Endodermal cell (in vitro differentiated cells): ENCODE data around the gene CORO2A. TPM values are rescaled to one million over a fixed set of nuclear protein-coding genes. Genes with fewer than 3 reads are reported as not detected.
A peak's percentile ranks its signal among the peaks of the same experiment; 100 is the strongest.

ENCODE experiments used
- DNase-seq: peaks from one replicate; pipeline ENCODE4 v3.0.0-alpha.2; 2017
- H3K27ac ChIP-seq: 2 replicates; pipeline ENCODE4 v1.5.1; 2013; ENCODE audit warnings: mild to moderate bottlenecking, low read depth, low read length, moderate library complexity
- H3K27me3 ChIP-seq: 2 replicates; pipeline ENCODE4 v1.6.1; 2013; ENCODE audit warnings: mild to moderate bottlenecking, low read length, moderate library complexity; ENCODE audit not compliant: insufficient read depth, control insufficient read depth, poor library complexity, severe bottlenecking
- H3K36me3 ChIP-seq: 2 replicates; pipeline ENCODE4 v1.7.0; 2013; ENCODE audit warnings: mild to moderate bottlenecking, low read length, moderate library complexity; ENCODE audit not compliant: control insufficient read depth, insufficient read depth
- H3K4me1 ChIP-seq: one replicate; pipeline ENCODE4 v1.7.0; 2013; ENCODE audit warnings: low read length; ENCODE audit not compliant: control insufficient read depth, insufficient read depth
- H3K4me3 ChIP-seq: 2 replicates; pipeline ENCODE4 v1.5.1; 2013; ENCODE audit warnings: mild to moderate bottlenecking, low read length, moderate library complexity
- H3K9ac ChIP-seq: 2 replicates; pipeline ENCODE4 v1.6.1; 2013; ENCODE audit warnings: mild to moderate bottlenecking, low read length, moderate library complexity; ENCODE audit not compliant: poor library complexity, severe bottlenecking; ENCODE audit errors: extremely low read depth
- H3K9me3 ChIP-seq: 2 replicates; pipeline ENCODE4 v1.6.1; 2013; ENCODE audit warnings: mild to moderate bottlenecking, low read length, moderate library complexity; ENCODE audit not compliant: control insufficient read depth
- H3K27ac Mint-ChIP-seq: 2 replicates; pipeline ENCODE4 v1.8.0; 2020; ENCODE audit warnings: mixed read lengths
- H3K27me3 Mint-ChIP-seq: 2 replicates; pipeline ENCODE4 v1.8.0; 2021; ENCODE audit warnings: mild to moderate bottlenecking, mixed read lengths; ENCODE audit not compliant: insufficient read depth
- H3K36me3 Mint-ChIP-seq: 2 replicates; pipeline ENCODE4 v1.8.0; 2020; ENCODE audit warnings: low read depth, mixed read lengths
- H3K4me1 Mint-ChIP-seq: 2 replicates; pipeline ENCODE4 v1.8.0; 2020; ENCODE audit warnings: mixed read lengths
- H3K4me3 Mint-ChIP-seq: 2 replicates; pipeline ENCODE4 v1.8.0; 2020; ENCODE audit warnings: mild to moderate bottlenecking, moderate library complexity, mixed read lengths
- H3K9me3 Mint-ChIP-seq: 2 replicates; pipeline ENCODE4 v1.8.0; 2020; ENCODE audit warnings: mild to moderate bottlenecking, mixed read lengths
- CTCF ChIP-seq: fragments of 200-600 bp; sonication (generic); conservative IDR thresholded peaks from 2 replicates; pipeline ENCODE4 v1.5.0; 2021; ENCODE audit warnings: antibody characterized with exemption, mild to moderate bottlenecking
- WGBS, 2 experiments: methylation state at CpG; one replicate each; pipeline versions ENCODE4 v1.1.5 to v1.1.7; 2013; ENCODE audit warnings: missing lambda C conversion rate in 2 of 2, mixed read lengths in 1 of 2; ENCODE audit not compliant: insufficient coverage in 1 of 2, insufficient read length in 1 of 2; 5-methylcytosine and 5-hydroxymethylcytosine counted together
- total RNA-seq, 2 donors: library from RNA; stranded (reverse); fragmentation: NEBNext Ultra II Directional in 1 of 2; extraction: Animal tissue kit (Norgen Biotek cat#: 25700) in 1 of 2; gene quantifications; 2 replicates in 1 of 2; 3 replicates in 1 of 2; pipeline ENCODE4 v1.2.1, GENCODE V29; 2021

Gene CORO2A
- total RNA-seq, 2 donors from 2014 or later: 21.0 to 22.8 TPM

GRCh38 chr9:98206754-98207153, 14.3 kb upstream of the CORO2A start:
- peaks cover 17% of the 10 kb centered on the region for H3K36me3 ChIP-seq
- H3K9ac ChIP-seq: no peak overlapping the region
- H3K27ac ChIP-seq: no peak overlapping the region
- WGBS, 2 experiments: 50 to 72% methylated on average over 1 to 2 of the region's 2 CpGs
- H3K27me3 ChIP-seq: no peaks in the 10 kb centered on the region
- peaks cover 9% of the 10 kb centered on the region for H3K9me3 ChIP-seq
- peaks cover 13% of the 10 kb centered on the region for H3K9me3 Mint-ChIP-seq
- no peak overlapping the region for H3K27ac Mint-ChIP-seq
- H3K4me1 ChIP-seq: no peaks in the 10 kb centered on the region
- peaks cover 3% of the 10 kb centered on the region for H3K4me1 Mint-ChIP-seq
- H3K36me3 Mint-ChIP-seq: peaks cover 42% of the 10 kb centered on the region
- DNase-seq: no peak
- no peak overlapping the region for H3K4me3 Mint-ChIP-seq
- no peaks in the 10 kb centered on the region for H3K27me3 Mint-ChIP-seq
- no peak overlapping the region for H3K4me3 ChIP-seq
- no peak for TF ChIP-seq CTCF

- no peak overlapping the region for H3K4me3 ChIP-seq
- TF ChIP-seq CTCF: no peak
- DNase-seq: no peak
- Mint-ChIP-seq H3K27me3 (no peaks in the 10 kb centered on the region), H3K27ac (peak overlapping the region; percentile 70), H3K4me1 (peaks cover 3% of the 10 kb centered on the region), H3K36me3 (peaks cover 38% of the 10 kb centered on the region), H3K4me3 (no peak overlapping the region), H3K9me3 (peaks cover 13% of the 10 kb centered on the region)
- H3K9me3 ChIP-seq: peaks cover 9% of the 10 kb centered on the region
- H3K27ac ChIP-seq: no peak overlapping the region
- no peak overlapping the region for H3K9ac ChIP-seq
- H3K36me3 ChIP-seq: peaks cover 22% of the 10 kb centered on the region
- 78 to 87% methylated on average over 4 of the region's 4 CpGs for WGBS, 2 experiments
- H3K27me3 ChIP-seq: no peaks in the 10 kb centered on the region
- H3K4me1 ChIP-seq: no peaks in the 10 kb centered on the region
These were observed 12.3 kb upstream of the CORO2A start for GRCh38 chr9:98204692-98205091.

- peaks cover 14% of the 10 kb centered on the region for H3K36me3 ChIP-seq
- H3K36me3 Mint-ChIP-seq: peaks cover 26% of the 10 kb centered on the region
- peaks cover 5% of the 10 kb centered on the region for H3K9me3 Mint-ChIP-seq
- H3K4me1 ChIP-seq: no peaks in the 10 kb centered on the region
- no peaks in the 10 kb centered on the region for H3K27me3 Mint-ChIP-seq
- H3K4me1 Mint-ChIP-seq: peaks cover 3% of the 10 kb centered on the region
- no peak overlapping the region for H3K4me3 Mint-ChIP-seq
- no peak overlapping the region for H3K9ac ChIP-seq
- no peak for DNase-seq
- TF ChIP-seq CTCF: no peak
- no peak overlapping the region for H3K27ac Mint-ChIP-seq
- 86 to 94% methylated on average over 6 to 7 of the region's 7 CpGs for WGBS, 2 experiments
- H3K4me3 ChIP-seq: no peak overlapping the region
- no peak overlapping the region for H3K27ac ChIP-seq
- H3K9me3 ChIP-seq: peaks cover 3% of the 10 kb centered on the region
- no peaks in the 10 kb centered on the region for H3K27me3 ChIP-seq
These were observed 10.7 kb upstream of the CORO2A start for GRCh38 chr9:98203153-98203552.
